ENCODE data around the gene MCMBP.

- TF ChIP-seq GABPA (IDR thresholded peaks at IDR 0.05; ENCODE audit: low read depth) (no peak), POLR2AphosphoS5 (IDR thresholded peaks at IDR 0.05; ENCODE audit: low read depth) (no peak), SPI1 (IDR thresholded peaks at IDR 0.05; ENCODE audit: borderline replicate concordance, low read depth) (no peak)
- TF ChIP-seq, protein P1, sequence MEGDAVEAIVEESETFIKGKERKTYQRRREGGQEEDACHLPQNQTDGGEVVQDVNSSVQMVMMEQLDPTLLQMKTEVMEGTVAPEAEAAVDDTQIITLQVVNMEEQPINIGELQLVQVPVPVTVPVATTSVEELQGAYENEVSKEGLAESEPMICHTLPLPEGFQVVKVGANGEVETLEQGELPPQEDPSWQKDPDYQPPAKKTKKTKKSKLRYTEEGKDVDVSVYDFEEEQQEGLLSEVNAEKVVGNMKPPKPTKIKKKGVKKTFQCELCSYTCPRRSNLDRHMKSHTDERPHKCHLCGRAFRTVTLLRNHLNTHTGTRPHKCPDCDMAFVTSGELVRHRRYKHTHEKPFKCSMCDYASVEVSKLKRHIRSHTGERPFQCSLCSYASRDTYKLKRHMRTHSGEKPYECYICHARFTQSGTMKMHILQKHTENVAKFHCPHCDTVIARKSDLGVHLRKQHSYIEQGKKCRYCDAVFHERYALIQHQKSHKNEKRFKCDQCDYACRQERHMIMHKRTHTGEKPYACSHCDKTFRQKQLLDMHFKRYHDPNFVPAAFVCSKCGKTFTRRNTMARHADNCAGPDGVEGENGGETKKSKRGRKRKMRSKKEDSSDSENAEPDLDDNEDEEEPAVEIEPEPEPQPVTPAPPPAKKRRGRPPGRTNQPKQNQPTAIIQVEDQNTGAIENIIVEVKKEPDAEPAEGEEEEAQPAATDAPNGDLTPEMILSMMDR (IDR thresholded peaks at IDR 0.05; ENCODE audit: insufficient read depth, low read length): no peak
- TF ChIP-seq, protein P2, sequence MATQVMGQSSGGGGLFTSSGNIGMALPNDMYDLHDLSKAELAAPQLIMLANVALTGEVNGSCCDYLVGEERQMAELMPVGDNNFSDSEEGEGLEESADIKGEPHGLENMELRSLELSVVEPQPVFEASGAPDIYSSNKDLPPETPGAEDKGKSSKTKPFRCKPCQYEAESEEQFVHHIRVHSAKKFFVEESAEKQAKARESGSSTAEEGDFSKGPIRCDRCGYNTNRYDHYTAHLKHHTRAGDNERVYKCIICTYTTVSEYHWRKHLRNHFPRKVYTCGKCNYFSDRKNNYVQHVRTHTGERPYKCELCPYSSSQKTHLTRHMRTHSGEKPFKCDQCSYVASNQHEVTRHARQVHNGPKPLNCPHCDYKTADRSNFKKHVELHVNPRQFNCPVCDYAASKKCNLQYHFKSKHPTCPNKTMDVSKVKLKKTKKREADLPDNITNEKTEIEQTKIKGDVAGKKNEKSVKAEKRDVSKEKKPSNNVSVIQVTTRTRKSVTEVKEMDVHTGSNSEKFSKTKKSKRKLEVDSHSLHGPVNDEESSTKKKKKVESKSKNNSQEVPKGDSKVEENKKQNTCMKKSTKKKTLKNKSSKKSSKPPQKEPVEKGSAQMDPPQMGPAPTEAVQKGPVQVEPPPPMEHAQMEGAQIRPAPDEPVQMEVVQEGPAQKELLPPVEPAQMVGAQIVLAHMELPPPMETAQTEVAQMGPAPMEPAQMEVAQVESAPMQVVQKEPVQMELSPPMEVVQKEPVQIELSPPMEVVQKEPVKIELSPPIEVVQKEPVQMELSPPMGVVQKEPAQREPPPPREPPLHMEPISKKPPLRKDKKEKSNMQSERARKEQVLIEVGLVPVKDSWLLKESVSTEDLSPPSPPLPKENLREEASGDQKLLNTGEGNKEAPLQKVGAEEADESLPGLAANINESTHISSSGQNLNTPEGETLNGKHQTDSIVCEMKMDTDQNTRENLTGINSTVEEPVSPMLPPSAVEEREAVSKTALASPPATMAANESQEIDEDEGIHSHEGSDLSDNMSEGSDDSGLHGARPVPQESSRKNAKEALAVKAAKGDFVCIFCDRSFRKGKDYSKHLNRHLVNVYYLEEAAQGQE (IDR thresholded peaks at IDR 0.05; ENCODE audit: insufficient replicate concordance, low read depth): no peak
Observed at GRCh38 chr10:119862524-119862923, 10.1 kb downstream of the MCMBP start.

Measured in HL-60 (cell line).